SK-N-SH treated with all-trans-retinoic acid at 6 μM for 48 hours (cell line): ENCODE results near the gene TMEM132D.

Source experiments
- ATAC-seq: fragments of 200-7000 bp; cut with Tn5 transposase; 3 replicates; pipeline ENCODE4 v1.9.1; 2020; ENCODE audit warnings: mild to moderate bottlenecking, moderate library complexity
- ARNTL ChIP-seq: fragments of 450-650 bp; formaldehyde crosslinking; IDR thresholded peaks from 2 replicates; pipeline ENCODE4 v1.5.0; 2020; ENCODE audit warnings: low read depth, mild to moderate bottlenecking, moderate library complexity, borderline replicate concordance
- BACH2 ChIP-seq: fragments of 250-450 bp; sonication (Bioruptor Pico); IDR thresholded peaks from 2 replicates; pipeline ENCODE4 v1.9.0; 2021; ENCODE audit warnings: mild to moderate bottlenecking, borderline replicate concordance
- CSDC2 ChIP-seq: fragments of 250-450 bp; sonication (Bioruptor Pico); IDR thresholded peaks from 2 replicates; pipeline ENCODE4 v1.5.0; 2020; ENCODE audit warnings: mild to moderate bottlenecking, moderate library complexity
- ESRRG ChIP-seq: fragments of 250-450 bp; sonication (Bioruptor Pico); IDR thresholded peaks from 2 replicates; pipeline ENCODE4 v1.6.1; 2021; ENCODE audit warnings: mild to moderate bottlenecking
- GLIS3 ChIP-seq: fragments of 250-450 bp; sonication (Bioruptor Pico); IDR thresholded peaks from 2 replicates; pipeline ENCODE4 v1.5.0; 2020; ENCODE audit warnings: mild to moderate bottlenecking, moderate library complexity
- ISL1 ChIP-seq: fragments of 250-450 bp; sonication (Bioruptor Pico); IDR thresholded peaks from 2 replicates; pipeline ENCODE4 v2.1.2; 2022; ENCODE audit warnings: mild to moderate bottlenecking, moderate library complexity
- OSR1 ChIP-seq: fragments of 250-450 bp; sonication (Bioruptor Pico); IDR thresholded peaks from 2 replicates; pipeline ENCODE4 v1.8.0; 2022; ENCODE audit warnings: moderate library complexity, mild to moderate bottlenecking, inconsistent platforms
- PPARA ChIP-seq: fragments of 250-450 bp; sonication (Bioruptor Pico); IDR thresholded peaks from 2 replicates; pipeline ENCODE4 v1.5.0; 2020; ENCODE audit warnings: mild to moderate bottlenecking, borderline replicate concordance
- SNAI2 ChIP-seq: fragments of 250-450 bp; sonication (Bioruptor Pico); IDR thresholded peaks from 2 replicates; pipeline ENCODE4 v1.5.0; 2020; ENCODE audit warnings: mild to moderate bottlenecking, moderate library complexity
- ZC3H10 ChIP-seq: fragments of 250-450 bp; sonication (Bioruptor Pico); IDR thresholded peaks from 2 replicates; pipeline ENCODE4 v1.5.1; 2021; ENCODE audit warnings: mild to moderate bottlenecking, moderate library complexity
- ZFP30 ChIP-seq: fragments of 450-650 bp; formaldehyde crosslinking; IDR thresholded peaks from 2 replicates; pipeline ENCODE4 v1.5.0; 2022; ENCODE audit warnings: mild to moderate bottlenecking, moderate library complexity
- ZNF565 ChIP-seq: fragments of 450-650 bp; formaldehyde crosslinking; conservative IDR thresholded peaks from 2 replicates; pipeline ENCODE4 v1.5.0; 2020; ENCODE audit warnings: low read depth, mild to moderate bottlenecking, moderate library complexity
- ZNF70 ChIP-seq: fragments of 450-650 bp; formaldehyde crosslinking; IDR thresholded peaks from 2 replicates; pipeline ENCODE4 v1.5.0; 2020; ENCODE audit warnings: mild to moderate bottlenecking, moderate library complexity
- ZNF8 ChIP-seq: fragments of 450-650 bp; formaldehyde crosslinking; IDR thresholded peaks from 2 replicates; pipeline ENCODE4 v1.5.0; 2020; ENCODE audit warnings: mild to moderate bottlenecking, moderate library complexity
- TF ChIP-seq, protein P1 (sequence below): fragments of 250-450 bp; sonication (Bioruptor Pico); IDR thresholded peaks from 2 replicates; pipeline ENCODE4 v1.5.0; 2020; ENCODE audit warnings: mild to moderate bottlenecking, moderate library complexity
- TF ChIP-seq, protein P2 (sequence below): fragments of 250-450 bp; sonication (Bioruptor Pico); IDR thresholded peaks from 2 replicates; pipeline ENCODE4 v1.8.0; 2020; ENCODE audit warnings: mild to moderate bottlenecking, moderate library complexity, borderline replicate concordance
- TF ChIP-seq, protein P3 (sequence below): fragments of 250-450 bp; sonication (Bioruptor Pico); IDR thresholded peaks from 2 replicates; pipeline ENCODE4 v1.5.1; 2020; ENCODE audit warnings: low read depth, mild to moderate bottlenecking, moderate library complexity
- TF ChIP-seq, protein P4 (sequence below): fragments of 250-450 bp; sonication (Bioruptor Pico); IDR thresholded peaks from 2 replicates; pipeline ENCODE4 v1.5.1; 2021; ENCODE audit warnings: mild to moderate bottlenecking, moderate library complexity

TMEM132D gene

DNA sequence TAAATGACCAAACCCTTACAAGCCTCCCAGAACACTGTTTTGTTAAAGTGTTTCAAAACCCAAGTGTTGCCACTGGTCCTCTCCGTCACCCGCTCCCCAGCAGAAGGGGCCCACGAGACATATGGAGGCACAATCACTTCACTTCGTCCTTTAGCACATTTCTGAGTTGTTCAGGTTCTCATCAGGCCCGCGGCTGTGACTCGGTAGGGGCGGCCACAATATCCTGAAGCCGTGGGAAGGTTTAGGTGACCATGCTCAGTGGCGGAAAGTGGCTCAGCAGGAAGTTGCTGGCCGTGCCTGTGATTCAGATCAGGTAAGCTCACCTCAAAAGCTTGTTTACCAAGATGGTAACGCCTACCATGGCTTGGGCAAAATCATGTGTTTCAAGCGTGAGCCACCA lies 823.0 kb downstream of the TMEM132D start:
- ATAC-seq: no peak
- TF ChIP-seq, protein P1, sequence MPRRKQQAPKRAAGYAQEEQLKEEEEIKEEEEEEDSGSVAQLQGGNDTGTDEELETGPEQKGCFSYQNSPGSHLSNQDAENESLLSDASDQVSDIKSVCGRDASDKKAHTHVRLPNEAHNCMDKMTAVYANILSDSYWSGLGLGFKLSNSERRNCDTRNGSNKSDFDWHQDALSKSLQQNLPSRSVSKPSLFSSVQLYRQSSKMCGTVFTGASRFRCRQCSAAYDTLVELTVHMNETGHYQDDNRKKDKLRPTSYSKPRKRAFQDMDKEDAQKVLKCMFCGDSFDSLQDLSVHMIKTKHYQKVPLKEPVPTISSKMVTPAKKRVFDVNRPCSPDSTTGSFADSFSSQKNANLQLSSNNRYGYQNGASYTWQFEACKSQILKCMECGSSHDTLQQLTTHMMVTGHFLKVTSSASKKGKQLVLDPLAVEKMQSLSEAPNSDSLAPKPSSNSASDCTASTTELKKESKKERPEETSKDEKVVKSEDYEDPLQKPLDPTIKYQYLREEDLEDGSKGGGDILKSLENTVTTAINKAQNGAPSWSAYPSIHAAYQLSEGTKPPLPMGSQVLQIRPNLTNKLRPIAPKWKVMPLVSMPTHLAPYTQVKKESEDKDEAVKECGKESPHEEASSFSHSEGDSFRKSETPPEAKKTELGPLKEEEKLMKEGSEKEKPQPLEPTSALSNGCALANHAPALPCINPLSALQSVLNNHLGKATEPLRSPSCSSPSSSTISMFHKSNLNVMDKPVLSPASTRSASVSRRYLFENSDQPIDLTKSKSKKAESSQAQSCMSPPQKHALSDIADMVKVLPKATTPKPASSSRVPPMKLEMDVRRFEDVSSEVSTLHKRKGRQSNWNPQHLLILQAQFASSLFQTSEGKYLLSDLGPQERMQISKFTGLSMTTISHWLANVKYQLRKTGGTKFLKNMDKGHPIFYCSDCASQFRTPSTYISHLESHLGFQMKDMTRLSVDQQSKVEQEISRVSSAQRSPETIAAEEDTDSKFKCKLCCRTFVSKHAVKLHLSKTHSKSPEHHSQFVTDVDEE (CRISPR knock-in tag): no peak
- TF ChIP-seq ESRRG (CRISPR knock-in tag) (no peak), ZNF8 (CRISPR knock-in tag) (no peak), ZNF565 (CRISPR knock-in tag) (no peak), ISL1 (CRISPR knock-in tag) (no peak), PPARA (CRISPR knock-in tag) (no peak), ZC3H10 (CRISPR knock-in tag) (no peak), ZNF70 (CRISPR knock-in tag) (no peak), BACH2 (no peak), GLIS3 (CRISPR knock-in tag) (no peak), OSR1 (CRISPR knock-in tag) (no peak), CSDC2 (no peak), SNAI2 (no peak)
- TF ChIP-seq, protein P2, sequence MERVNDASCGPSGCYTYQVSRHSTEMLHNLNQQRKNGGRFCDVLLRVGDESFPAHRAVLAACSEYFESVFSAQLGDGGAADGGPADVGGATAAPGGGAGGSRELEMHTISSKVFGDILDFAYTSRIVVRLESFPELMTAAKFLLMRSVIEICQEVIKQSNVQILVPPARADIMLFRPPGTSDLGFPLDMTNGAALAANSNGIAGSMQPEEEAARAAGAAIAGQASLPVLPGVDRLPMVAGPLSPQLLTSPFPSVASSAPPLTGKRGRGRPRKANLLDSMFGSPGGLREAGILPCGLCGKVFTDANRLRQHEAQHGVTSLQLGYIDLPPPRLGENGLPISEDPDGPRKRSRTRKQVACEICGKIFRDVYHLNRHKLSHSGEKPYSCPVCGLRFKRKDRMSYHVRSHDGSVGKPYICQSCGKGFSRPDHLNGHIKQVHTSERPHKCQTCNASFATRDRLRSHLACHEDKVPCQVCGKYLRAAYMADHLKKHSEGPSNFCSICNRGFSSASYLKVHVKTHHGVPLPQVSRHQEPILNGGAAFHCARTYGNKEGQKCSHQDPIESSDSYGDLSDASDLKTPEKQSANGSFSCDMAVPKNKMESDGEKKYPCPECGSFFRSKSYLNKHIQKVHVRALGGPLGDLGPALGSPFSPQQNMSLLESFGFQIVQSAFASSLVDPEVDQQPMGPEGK: no peak
- TF ChIP-seq, protein P3, sequence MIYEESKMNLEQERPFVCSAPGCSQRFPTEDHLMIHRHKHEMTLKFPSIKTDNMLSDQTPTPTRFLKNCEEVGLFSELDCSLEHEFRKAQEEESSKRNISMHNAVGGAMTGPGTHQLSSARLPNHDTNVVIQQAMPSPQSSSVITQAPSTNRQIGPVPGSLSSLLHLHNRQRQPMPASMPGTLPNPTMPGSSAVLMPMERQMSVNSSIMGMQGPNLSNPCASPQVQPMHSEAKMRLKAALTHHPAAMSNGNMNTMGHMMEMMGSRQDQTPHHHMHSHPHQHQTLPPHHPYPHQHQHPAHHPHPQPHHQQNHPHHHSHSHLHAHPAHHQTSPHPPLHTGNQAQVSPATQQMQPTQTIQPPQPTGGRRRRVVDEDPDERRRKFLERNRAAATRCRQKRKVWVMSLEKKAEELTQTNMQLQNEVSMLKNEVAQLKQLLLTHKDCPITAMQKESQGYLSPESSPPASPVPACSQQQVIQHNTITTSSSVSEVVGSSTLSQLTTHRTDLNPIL (CRISPR knock-in tag): no peak
- TF ChIP-seq, protein P4, sequence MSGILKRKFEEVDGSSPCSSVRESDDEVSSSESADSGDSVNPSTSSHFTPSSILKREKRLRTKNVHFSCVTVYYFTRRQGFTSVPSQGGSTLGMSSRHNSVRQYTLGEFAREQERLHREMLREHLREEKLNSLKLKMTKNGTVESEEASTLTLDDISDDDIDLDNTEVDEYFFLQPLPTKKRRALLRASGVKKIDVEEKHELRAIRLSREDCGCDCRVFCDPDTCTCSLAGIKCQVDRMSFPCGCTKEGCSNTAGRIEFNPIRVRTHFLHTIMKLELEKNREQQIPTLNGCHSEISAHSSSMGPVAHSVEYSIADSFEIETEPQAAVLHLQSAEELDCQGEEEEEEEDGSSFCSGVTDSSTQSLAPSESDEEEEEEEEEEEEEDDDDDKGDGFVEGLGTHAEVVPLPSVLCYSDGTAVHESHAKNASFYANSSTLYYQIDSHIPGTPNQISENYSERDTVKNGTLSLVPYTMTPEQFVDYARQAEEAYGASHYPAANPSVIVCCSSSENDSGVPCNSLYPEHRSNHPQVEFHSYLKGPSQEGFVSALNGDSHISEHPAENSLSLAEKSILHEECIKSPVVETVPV: no peak
- TF ChIP-seq, all 23 proteins: peak for 0

DNA sequence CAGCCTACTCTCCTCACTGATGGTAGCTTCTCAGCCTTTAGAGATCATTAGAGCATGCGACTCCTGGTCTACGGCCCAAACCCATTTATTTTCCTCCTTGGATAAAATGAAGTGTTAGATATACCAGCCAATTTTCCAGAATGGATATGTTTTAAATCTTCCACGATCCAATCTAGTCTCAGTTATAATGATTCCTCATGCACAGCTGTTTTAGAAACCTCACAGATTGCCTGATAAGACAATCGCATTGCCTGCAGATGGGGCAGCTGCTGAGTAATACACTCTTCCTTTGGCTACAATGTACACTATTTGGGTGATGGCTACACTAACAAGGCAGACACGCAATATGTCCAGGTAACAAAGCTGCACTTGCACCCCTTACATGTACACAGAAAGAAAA lies 823.4 kb downstream of the TMEM132D start:
- ATAC-seq: no peak
- no peak for TF ChIP-seq ARNTL
- TF ChIP-seq, protein P3 (CRISPR knock-in tag): no peak
- no peak for TF ChIP-seq ZFP30 (CRISPR knock-in tag)
- no peak for TF ChIP-seq SNAI2
- TF ChIP-seq CSDC2: no peak
- TF ChIP-seq ZNF8 (CRISPR knock-in tag): no peak
- TF ChIP-seq, protein P1 (CRISPR knock-in tag): no peak
- TF ChIP-seq ISL1 (CRISPR knock-in tag): no peak
- no peak for TF ChIP-seq ESRRG (CRISPR knock-in tag)
- TF ChIP-seq, protein P2: no peak
- TF ChIP-seq PPARA (CRISPR knock-in tag): no peak
